CD4-positive, alpha-beta T cell treated with Interleukin-21 for 1 hour (primary cell): ENCODE measurements around the gene SEMA5A.

Experiments
- DNase-seq: peaks from one replicate; pipeline ENCODE4 v3.0.0-alpha.2; 2020

The SEMA5A gene

DNA sequence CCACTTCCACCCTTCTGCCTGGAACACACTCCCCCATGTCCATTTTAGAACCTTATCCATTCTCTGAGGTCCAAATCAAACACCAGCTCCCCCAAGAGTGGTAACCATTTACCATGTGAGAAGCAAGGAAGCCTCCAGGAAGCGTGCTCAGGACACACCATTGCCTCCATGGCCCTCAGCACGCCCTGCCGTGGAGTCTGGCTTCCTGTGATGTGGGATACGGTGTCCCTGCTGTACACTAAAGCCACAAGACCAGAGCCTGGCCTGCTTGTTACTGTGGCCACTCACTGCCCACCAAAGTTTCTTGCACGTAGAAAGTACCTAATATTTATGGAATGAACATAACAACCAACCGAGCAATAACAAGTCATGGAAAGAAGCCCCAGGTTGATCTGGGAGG is 151.7 kb downstream of the SEMA5A start:
- no peak for DNase-seq

DNA sequence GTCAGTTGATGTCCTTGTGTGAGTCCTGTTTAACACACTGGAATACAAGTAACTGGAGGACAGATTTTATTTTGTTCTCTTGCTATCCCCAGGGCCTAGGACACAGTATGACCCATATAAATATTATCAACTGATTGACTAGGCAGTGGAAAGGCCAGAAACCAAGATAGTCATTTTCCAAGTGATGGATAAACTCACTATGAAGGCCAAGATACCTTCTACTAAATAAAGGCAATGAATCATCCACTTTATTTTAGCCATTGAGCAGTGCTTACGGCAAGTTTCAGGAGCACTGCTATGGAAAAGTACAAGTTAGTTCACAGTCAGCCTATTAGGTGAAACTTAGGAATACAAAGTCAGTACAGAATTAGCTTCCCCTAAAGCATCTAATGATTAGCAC is 153.2 kb downstream of the SEMA5A start:
- DNase-seq = no peak

- no peak for DNase-seq
Measured at GRCh38 chr5:9391080-9391479, 154.8 kb downstream of the SEMA5A start.

DNA sequence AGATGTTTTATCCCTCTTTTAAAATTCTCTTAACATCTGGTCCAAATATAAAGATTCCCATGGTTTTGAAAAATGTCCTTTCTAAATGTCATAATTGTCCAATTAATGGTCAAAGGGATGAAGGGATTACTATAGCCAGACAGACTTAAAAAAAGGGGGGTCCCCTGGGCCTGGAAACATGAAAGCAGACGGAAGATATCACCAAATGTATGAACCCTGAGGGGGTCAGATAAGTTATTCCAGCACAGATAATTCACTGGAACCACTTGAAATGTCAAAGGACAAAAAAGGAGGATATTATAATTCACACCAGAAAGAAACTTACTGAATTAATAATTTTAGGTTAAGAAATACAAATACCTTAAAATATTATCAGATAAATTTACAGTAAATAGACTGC is 155.8 kb downstream of the SEMA5A start:
- DNase-seq = no peak

DNA sequence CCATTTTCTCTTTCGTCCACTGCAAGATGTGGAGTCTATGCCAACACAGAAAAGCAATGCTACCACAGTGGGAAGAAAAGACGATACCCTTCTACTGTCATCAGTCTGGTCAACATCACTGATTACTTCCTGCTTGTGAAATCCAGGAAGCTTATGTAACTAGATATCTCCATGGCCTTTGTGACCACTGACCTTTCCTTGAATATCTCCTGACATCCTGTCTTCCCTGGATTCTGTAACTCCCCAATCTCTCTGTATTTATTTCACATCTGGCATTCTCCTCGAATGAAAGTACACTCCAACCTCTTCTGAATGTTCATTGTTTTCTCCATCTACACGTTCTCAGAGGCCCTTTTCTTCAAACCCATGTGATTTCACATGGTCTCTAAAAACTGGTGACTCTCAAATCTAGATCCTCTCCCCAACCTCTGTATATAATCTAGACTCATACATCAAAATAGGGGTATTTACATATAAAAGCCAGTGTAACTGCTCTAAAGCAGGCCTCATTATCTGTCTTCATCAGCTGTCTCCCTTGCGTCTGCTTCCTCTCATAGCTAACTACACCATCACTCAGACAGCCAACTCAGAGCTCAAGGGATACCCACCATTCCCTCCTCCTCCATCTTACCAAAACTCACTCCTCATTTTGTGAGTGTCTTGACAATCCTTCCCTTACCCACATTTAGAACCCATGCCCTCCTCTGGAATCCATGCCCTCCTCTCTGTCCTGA is 156.8 kb downstream of the SEMA5A start:
- no peak for DNase-seq

GRCh38 chr5:9387879-9388278 is 158.0 kb downstream of the SEMA5A start:
- no peak for DNase-seq

GRCh38 chr5:9386945-9387344 is 158.9 kb downstream of the SEMA5A start:
- no peak for DNase-seq

DNA sequence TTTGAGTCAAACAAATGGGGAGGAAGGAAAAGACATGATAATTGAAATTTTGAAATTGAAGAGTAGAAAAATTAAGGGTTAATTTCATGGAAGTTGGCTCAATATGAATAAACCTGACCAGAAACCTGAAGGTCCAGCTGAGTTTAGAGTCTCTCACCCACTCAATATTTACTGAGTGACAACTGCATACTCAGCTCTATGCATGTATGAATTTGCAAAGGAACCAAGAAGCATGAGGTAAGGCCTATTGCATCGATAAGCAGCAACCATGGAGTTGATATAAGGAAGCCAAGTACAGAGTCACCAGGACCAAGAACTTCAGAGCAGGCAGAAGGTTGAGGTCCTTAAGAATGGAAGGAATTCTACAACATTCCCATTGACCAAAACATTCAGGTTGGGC is 163.4 kb downstream of the SEMA5A start:
- no peak for DNase-seq

DNA sequence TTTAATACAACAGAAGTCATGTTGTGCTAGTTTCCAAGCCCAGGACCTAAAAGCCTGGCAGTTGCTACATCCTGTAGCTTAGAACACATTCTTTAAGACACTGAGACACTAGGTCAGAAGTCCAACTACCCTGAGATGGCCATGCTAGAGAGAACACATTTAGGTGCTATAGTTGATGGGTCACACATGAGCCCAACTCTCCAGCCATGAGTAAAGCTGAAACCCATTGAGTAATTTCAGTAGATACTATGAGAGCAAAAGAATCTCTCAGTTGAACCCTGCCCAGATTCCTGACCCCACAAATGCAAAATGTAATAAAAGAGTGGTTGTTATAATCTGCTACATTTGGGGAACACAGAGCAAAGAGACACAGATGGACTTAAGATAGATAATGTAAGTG is 164.4 kb downstream of the SEMA5A start:
- DNase-seq = no peak

DNA sequence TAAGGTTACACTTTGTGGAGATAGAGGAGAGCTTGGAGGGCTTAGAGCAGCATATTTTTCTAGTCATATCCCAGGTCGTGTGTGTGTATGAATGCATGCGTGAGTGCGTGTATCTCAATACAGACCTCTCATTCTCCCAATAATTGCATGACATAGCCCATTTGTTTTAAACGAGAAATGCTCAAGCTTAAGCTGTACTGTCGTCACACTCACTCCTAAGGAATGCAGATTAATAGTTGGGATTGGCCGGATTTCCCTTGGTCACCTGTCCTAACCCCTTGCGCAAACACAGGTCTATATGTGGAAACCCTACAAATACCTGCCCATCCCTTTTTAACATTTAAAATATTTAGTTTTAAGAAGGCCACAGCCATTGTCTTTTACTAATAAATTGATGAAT is 165.8 kb downstream of the SEMA5A start:
- no peak for DNase-seq

GRCh38 chr5:9376363-9377117 is 169.3 kb downstream of the SEMA5A start:
- no peak for DNase-seq

- no peak for DNase-seq
Measured at GRCh38 chr5:9375756-9376155, 170.1 kb downstream of the SEMA5A start.

- DNase-seq = no peak
Measured at GRCh38 chr5:9374025-9374424, 171.8 kb downstream of the SEMA5A start.

GRCh38 chr5:9373571-9373970 is 172.3 kb downstream of the SEMA5A start:
- no peak for DNase-seq

GRCh38 chr5:9370256-9370655 is 175.6 kb downstream of the SEMA5A start:
- DNase-seq = no peak

DNA sequence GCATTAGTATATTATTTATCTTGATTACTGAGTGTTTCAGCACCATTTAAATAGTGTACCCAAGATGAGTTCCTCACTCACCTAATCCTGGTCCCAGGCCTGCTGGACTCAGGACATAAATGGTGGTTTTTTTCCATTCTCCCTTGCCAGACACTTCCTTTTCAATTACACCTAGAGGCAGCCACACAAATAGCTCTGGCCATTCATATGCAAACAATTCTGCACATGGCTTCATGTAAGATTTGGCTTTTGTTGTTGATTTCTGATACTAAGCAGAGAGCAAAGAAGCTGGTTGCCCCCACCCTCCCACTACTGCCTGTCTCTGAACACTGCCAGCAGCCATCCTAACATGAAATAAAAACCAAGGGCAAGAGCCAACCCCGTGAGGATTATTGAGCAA is 180.4 kb downstream of the SEMA5A start:
- DNase-seq = no peak

DNA sequence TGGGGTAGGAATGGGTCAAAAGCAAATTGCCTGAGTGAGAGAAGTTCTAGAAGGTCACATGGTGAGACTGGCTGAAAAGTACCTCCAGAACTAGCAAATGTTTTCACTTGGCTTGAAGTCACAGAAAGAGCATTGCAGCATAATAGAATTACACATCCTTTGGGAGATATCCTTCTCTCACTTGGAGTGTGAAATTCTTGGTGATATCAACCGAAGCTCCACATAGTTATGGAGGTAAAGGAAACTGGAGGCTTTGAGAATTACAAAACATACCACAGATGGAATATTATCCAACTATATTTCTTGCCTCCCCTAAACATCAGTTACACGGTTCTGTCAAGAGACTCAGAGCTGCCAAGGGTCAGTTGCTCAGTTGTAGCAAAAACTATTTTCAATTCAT is 182.4 kb downstream of the SEMA5A start:
- DNase-seq = no peak

GRCh38 chr5:9363026-9363425 is 182.8 kb downstream of the SEMA5A start:
- DNase-seq = no peak

GRCh38 chr5:9362600-9362999 is 183.3 kb downstream of the SEMA5A start:
- DNase-seq = no peak

DNA sequence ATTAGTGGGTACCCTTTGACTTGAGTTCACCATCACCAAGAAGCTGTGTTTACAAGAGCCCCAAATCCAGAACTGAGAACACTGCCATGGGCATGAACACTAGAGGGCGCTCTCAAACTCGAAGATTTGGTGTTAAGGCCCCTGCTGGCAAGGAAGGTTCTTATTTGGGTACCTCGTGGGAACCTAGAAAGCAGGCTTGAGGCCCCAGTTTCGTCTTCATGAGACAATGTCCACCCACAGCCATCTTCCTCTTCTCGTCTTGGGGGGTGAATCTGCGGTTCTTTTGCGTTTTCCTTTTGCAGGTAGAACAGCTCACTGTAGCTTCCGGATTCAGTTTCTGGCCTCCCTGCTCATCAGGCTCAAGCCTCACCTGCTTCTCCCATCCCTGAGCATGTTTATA is 184.0 kb downstream of the SEMA5A start:
- DNase-seq = peak; percentile 54

DNA sequence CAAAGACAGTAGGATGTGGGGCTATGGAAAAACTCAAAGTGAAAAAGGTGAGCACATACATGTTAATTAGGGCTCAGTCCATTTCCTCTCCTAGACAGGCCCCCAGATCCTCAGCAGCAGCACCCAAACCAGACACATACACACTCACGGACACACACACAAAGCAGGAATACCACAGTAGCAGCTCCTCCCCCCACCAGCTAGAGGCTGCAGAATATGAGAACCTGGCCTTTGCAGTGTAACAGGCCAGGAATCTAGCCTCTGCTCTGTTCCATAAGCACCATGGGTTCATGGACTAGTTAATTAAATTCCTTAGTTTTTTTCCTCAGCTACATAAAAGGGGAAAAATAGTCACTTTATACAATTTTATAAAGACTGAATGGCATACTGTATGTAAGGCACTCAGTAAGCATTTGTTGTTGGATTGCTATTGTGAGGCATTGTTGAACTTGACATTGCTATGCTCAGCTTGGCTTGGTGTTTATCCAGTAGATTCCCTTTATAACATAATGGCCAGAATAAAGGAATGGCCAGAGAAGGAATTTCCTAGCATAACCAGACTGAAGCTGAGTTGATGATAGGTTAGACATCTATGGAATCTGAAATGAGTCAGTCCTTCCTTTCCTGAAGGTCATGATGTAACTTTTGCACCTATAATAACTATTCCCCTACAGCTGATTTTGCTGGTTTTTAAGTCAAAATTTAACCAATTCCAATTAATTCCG is 186.8 kb downstream of the SEMA5A start:
- DNase-seq = no peak

DNA sequence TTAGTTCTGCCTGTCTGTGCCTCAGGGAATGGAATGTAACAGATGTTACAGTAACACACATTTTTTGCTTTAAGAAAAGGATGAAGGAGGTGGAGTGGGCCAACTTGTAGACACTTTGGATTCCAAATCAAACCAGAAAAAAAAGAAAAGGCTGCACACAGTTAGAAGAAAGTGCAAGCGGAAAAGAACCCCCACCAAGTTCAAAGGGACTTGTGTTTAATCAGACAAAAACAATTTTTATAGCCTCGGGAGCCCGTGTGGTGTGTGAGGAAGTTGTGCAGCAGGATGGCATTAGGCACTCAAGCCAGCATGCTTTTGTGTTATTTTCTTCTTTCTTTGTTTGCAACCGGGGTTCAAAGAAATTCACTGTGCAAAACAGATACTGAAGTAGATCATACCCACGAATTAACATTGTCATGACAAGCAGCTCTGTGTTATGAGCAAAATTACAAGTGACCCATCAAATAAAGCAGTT is 189.5 kb downstream of the SEMA5A start:
- DNase-seq = no peak

DNA sequence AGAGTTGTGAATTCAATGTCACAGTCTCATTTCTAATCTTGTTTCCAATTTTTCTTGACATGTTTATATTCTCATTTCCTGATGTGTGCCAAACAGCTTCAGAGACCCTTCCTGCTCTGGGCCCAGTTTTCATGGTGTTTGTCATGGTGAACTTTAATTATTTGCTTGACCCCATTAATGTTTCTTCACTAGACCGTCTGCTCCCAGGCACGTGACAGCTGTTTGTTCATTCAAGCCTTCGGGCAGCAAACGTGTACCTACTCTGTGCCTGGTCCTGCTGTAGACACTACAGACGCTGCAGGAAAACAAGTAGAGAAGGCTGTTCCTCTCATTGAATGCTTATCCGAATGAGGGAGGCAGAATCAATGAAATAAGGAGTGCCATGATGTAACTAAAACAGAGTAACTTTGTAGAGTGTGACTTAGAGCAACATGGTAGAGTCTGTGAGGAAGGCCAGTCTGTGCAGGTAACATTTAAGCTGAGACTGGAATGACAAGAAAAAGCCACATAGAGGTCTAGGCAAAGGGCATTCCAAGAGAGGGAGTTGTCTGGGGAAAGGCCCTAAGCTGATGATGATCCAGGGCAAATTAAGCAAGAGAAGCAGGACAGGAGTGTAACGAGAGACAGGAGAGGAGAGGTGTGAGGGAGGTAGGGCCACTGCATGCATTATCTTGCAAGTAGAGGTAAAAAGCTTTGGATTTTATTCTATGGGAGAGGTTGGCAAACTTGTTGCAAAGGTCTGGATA is 191.4 kb downstream of the SEMA5A start:
- DNase-seq = no peak
